Astrocyte (in vitro differentiated cells and primary cell): ENCODE data around the gene PSPH. TPM values are rescaled to one million over a fixed set of nuclear protein-coding genes. Genes with fewer than 3 reads are reported as not detected.
"Not testable (repeated sequence)": the region's sequence is repeated elsewhere in the genome, so short reads cannot be mapped to it uniquely, and the experiment has no call there.

Experiments used
- DNase-seq: peaks from one replicate; pipeline ENCODE4 v3.0.0-alpha.2; 2010; ENCODE audit warnings: low read depth
- FAIRE-seq: peaks from 2 replicates; lab custom pipeline; 2011; peaks lifted over from hg19 to GRCh38; lab: Jason Lieb, UNC
- H2AFZ ChIP-seq: 2 replicates; pipeline ENCODE4 v1.6.0; 2012; ENCODE audit warnings: low read depth, low read length, inconsistent platforms
- H3K27ac ChIP-seq: 2 replicates; pipeline ENCODE4 v1.5.1; 2011; ENCODE audit warnings: low read depth, low read length, inconsistent platforms
- H3K27me3 ChIP-seq: 2 replicates; pipeline ENCODE4 v1.6.0; 2011; ENCODE audit warnings: low read length, inconsistent platforms; ENCODE audit not compliant: insufficient read depth
- H3K36me3 ChIP-seq: 2 replicates; pipeline ENCODE4 v1.5.1; 2011; ENCODE audit warnings: low read length, inconsistent platforms; ENCODE audit not compliant: insufficient read depth
- H3K4me1 ChIP-seq: 2 replicates; pipeline ENCODE4 v1.5.1; 2011; ENCODE audit warnings: low read length, inconsistent platforms; ENCODE audit not compliant: insufficient read depth
- H3K4me2 ChIP-seq: 2 replicates; pipeline ENCODE4 v1.6.0; 2012; ENCODE audit warnings: low read length, inconsistent platforms
- H3K4me3 ChIP-seq: 2 replicates; pipeline ENCODE4 v1.5.1; 2011; ENCODE audit warnings: low read depth, mild to moderate bottlenecking, low read length, inconsistent platforms; ENCODE audit not compliant: insufficient read depth
- H3K79me2 ChIP-seq: 2 replicates; pipeline ENCODE4 v1.6.0; 2012; ENCODE audit warnings: mild to moderate bottlenecking, low read length, inconsistent platforms; ENCODE audit not compliant: insufficient read depth
- H3K9ac ChIP-seq: 2 replicates; pipeline ENCODE4 v1.6.0; 2012; ENCODE audit warnings: mild to moderate bottlenecking, low read length, inconsistent platforms
- H3K9me3 ChIP-seq: 2 replicates; pipeline ENCODE4 v1.5.1; 2012; ENCODE audit warnings: low read depth, mild to moderate bottlenecking, low read length, inconsistent platforms; ENCODE audit not compliant: insufficient read depth
- H4K20me1 ChIP-seq: 2 replicates; pipeline ENCODE4 v1.6.0; 2012; ENCODE audit warnings: low read length, inconsistent platforms; ENCODE audit not compliant: insufficient read depth
- H3K27ac Mint-ChIP-seq: one replicate; pipeline ENCODE4 v1.8.0; 2021; ENCODE audit warnings: mild to moderate bottlenecking, mixed read lengths; ENCODE audit not compliant: unreplicated experiment
- H3K27me3 Mint-ChIP-seq: one replicate; pipeline ENCODE4 v1.8.0; 2021; ENCODE audit warnings: low read depth, mixed read lengths; ENCODE audit not compliant: unreplicated experiment
- H3K36me3 Mint-ChIP-seq: one replicate; pipeline ENCODE4 v1.8.0; 2021; ENCODE audit warnings: low read depth, mixed read lengths; ENCODE audit not compliant: unreplicated experiment
- H3K4me1 Mint-ChIP-seq: one replicate; pipeline ENCODE4 v1.8.0; 2021; ENCODE audit warnings: low read depth, mixed read lengths; ENCODE audit not compliant: unreplicated experiment
- H3K4me3 Mint-ChIP-seq: one replicate; pipeline ENCODE4 v1.8.0; 2021; ENCODE audit warnings: mild to moderate bottlenecking, moderate library complexity, mixed read lengths; ENCODE audit not compliant: unreplicated experiment
- H3K9me3 Mint-ChIP-seq: one replicate; pipeline ENCODE4 v1.8.0; 2021; ENCODE audit warnings: mild to moderate bottlenecking, mixed read lengths; ENCODE audit not compliant: unreplicated experiment
- CTCF ChIP-seq: IDR thresholded peaks from 2 replicates; pipeline ENCODE4 v1.5.1; 2011; ENCODE audit warnings: low read depth, mild to moderate bottlenecking, inconsistent platforms, low read length, moderate library complexity; ENCODE audit not compliant: insufficient read depth
- EZH2 ChIP-seq: IDR thresholded peaks from 2 replicates; pipeline ENCODE4 v1.6.1; 2012; ENCODE audit warnings: mild to moderate bottlenecking, low read length, inconsistent platforms; ENCODE audit not compliant: insufficient read depth
- total RNA-seq: library from RNA; stranded (reverse); gene quantifications from 2 replicates; pipeline ENCODE4 v1.2.1, GENCODE V29; 2021

PSPH gene
- total RNA-seq, 1 donor from 2014 or later: 72.7 TPM

GRCh38 chr7:56083150-56083785, 32.0 kb upstream of the PSPH start:
- Mint-ChIP-seq H3K36me3 (peaks cover 8% of the 10 kb centered on the region), H3K9me3 (no peaks in the 10 kb centered on the region), H3K4me1 (peaks cover 5% of the 10 kb centered on the region), H3K27me3 (no peaks in the 10 kb centered on the region), H3K4me3 (no peak overlapping the region), H3K27ac (no peak overlapping the region)
- H3K79me2 ChIP-seq: no peaks in the 10 kb centered on the region
- H2AFZ ChIP-seq: no peak overlapping the region
- H3K27ac ChIP-seq: no peak overlapping the region
- H3K27me3 ChIP-seq: no peaks in the 10 kb centered on the region
- H3K4me2 ChIP-seq: no peak overlapping the region
- H3K9ac ChIP-seq: no peak overlapping the region
- peaks cover 8% of the 10 kb centered on the region for H4K20me1 ChIP-seq
- DNase-seq: no peak
- H3K4me3 ChIP-seq: no peak overlapping the region
- no peaks in the 10 kb centered on the region for H3K9me3 ChIP-seq
- peaks cover 4% of the 10 kb centered on the region for H3K36me3 ChIP-seq
- no peak for TF ChIP-seq CTCF
- TF ChIP-seq EZH2: no peak
- FAIRE-seq: no peak
- H3K4me1 ChIP-seq: peaks cover 11% of the 10 kb centered on the region

GRCh38 chr7:56081626-56082340, 30.5 kb upstream of the PSPH start:
- no peak overlapping the region for H3K27ac Mint-ChIP-seq
- no peaks in the 10 kb centered on the region for H3K27me3 Mint-ChIP-seq
- Histone ChIP-seq H3K27me3 (no peaks in the 10 kb centered on the region), H3K79me2 (no peaks in the 10 kb centered on the region), H4K20me1 (peaks cover 8% of the 10 kb centered on the region), H2AFZ (no peak overlapping the region), H3K4me3 (no peak overlapping the region), H3K27ac (no peak overlapping the region), H3K4me2 (no peak overlapping the region), H3K36me3 (peaks cover 6% of the 10 kb centered on the region), H3K9me3 (no peaks in the 10 kb centered on the region), H3K9ac (no peak overlapping the region), H3K4me1 (peaks cover 11% of the 10 kb centered on the region)
- TF ChIP-seq EZH2 (no peak), CTCF (no peak)
- DNase-seq (no peak), FAIRE-seq (no peak)
- H3K36me3 Mint-ChIP-seq: peaks cover 8% of the 10 kb centered on the region
- H3K4me1 Mint-ChIP-seq: peaks cover 5% of the 10 kb centered on the region
- no peaks in the 10 kb centered on the region for H3K9me3 Mint-ChIP-seq
- H3K4me3 Mint-ChIP-seq: no peak overlapping the region

GRCh38 chr7:56080726-56081435, 29.6 kb upstream of the PSPH start:
- not testable (repeated sequence) for H3K27me3 ChIP-seq, H3K4me3 Mint-ChIP-seq, H3K9me3 Mint-ChIP-seq, FAIRE-seq, H3K4me3 ChIP-seq, H3K9ac ChIP-seq, H3K9me3 ChIP-seq, H3K4me1 Mint-ChIP-seq, H3K36me3 ChIP-seq, H3K4me2 ChIP-seq, H3K79me2 ChIP-seq, H4K20me1 ChIP-seq, H2AFZ ChIP-seq, H3K27ac Mint-ChIP-seq, H3K27me3 Mint-ChIP-seq, DNase-seq, H3K27ac ChIP-seq
- peaks cover 11% of the 10 kb centered on the region for H3K36me3 Mint-ChIP-seq
- peaks cover 11% of the 10 kb centered on the region for H3K4me1 ChIP-seq
